Body of pancreas (tissue), 4 donors: ENCODE measurements around the gene DCHS2. TPM values are rescaled to one million over a fixed set of nuclear protein-coding genes. Genes with fewer than 3 reads are reported as not detected.

Experiments
- ATAC-seq: fragments of 150-250 bp; one replicate; pipeline ENCODE4 v1.9.1; 2016
- DNase-seq, 4 donors: peaks; one replicate each; pipeline ENCODE4 v3.0.0-alpha.2; 2019
- H3K27ac ChIP-seq, 4 donors: fragments of 200-600 bp; sonication (generic); 1 replicate in 3 of 4; 2 replicates in 1 of 4; pipeline versions ENCODE4 v1.5.1 to v1.6.1; 2016 to 2019; ENCODE audit warnings: mild to moderate bottlenecking in 1 of 4, mixed read lengths in 1 of 4, moderate library complexity in 1 of 4
- H3K27me3 ChIP-seq, 2 donors: fragments of 200-600 bp; sonication (generic); one replicate each; pipeline ENCODE4 v1.6.0; 2016; ENCODE audit warnings: mild to moderate bottlenecking in 1 of 2
- H3K36me3 ChIP-seq, 2 donors: fragments of 200-600 bp; sonication (generic); replicated peaks in 1 of 2; 2 replicates each; pipeline ENCODE4 v1.5.1; 2016; ENCODE audit warnings: low read depth in 2 of 2; ENCODE audit not compliant: insufficient read depth in 1 of 2
- H3K4me1 ChIP-seq: fragments of 200-600 bp; sonication (generic); one replicate; pipeline ENCODE4 v1.6.0; 2016
- H3K4me3 ChIP-seq, 2 donors: fragments of 200-600 bp; sonication (generic); 1 replicate in 1 of 2; 2 replicates in 1 of 2; pipeline ENCODE4 v1.5.1; 2016 to 2019
- H3K9me3 ChIP-seq, 3 donors: fragments of 200-600 bp; sonication (generic); 1 replicate in 2 of 3; 2 replicates in 1 of 3; pipeline ENCODE4 v1.5.1; 2016
- POLR2A ChIP-seq, 3 donors: fragments of 450-650 bp; IDR thresholded peaks; one replicate each; pipeline ENCODE4 v1.6.1; 2016; ENCODE audit warnings: antibody characterized with exemption in 3 of 3, mild to moderate bottlenecking in 2 of 3
- whole genome bisulfite sequencing, 2 donors: methylation state at CpG; one replicate each; pipeline ENCODE4 v1.1.5; 2017; 5-methylcytosine and 5-hydroxymethylcytosine counted together
- intact Hi-C: fragments of 100-400 bp; cut with DNase I; formaldehyde crosslinking; loops from one replicate; pipeline ENCODE4 v1.15.1; 2023
- total RNA-seq, 2 donors: library from RNA; depleted of rRNA; stranded (reverse); fragments of >200 nt; gene quantifications; one replicate each; pipeline ENCODE4 v1.1.0, GENCODE V29; 2016
- TF ChIP-seq, protein P1 (sequence below), 7 experiments: fragments of 450-650 bp in 4 of 7; fragments of 200-600 bp in 3 of 7; sonication (generic) in 3 of 7; IDR thresholded peaks; one replicate each; pipeline ENCODE4 v1.5.1; 2016 to 2019; ENCODE audit warnings: antibody characterized with exemption in 7 of 7

The DCHS2 gene
- total RNA-seq, 2 donors from 2014 or later: 0.33 to 0.78 TPM

DNA sequence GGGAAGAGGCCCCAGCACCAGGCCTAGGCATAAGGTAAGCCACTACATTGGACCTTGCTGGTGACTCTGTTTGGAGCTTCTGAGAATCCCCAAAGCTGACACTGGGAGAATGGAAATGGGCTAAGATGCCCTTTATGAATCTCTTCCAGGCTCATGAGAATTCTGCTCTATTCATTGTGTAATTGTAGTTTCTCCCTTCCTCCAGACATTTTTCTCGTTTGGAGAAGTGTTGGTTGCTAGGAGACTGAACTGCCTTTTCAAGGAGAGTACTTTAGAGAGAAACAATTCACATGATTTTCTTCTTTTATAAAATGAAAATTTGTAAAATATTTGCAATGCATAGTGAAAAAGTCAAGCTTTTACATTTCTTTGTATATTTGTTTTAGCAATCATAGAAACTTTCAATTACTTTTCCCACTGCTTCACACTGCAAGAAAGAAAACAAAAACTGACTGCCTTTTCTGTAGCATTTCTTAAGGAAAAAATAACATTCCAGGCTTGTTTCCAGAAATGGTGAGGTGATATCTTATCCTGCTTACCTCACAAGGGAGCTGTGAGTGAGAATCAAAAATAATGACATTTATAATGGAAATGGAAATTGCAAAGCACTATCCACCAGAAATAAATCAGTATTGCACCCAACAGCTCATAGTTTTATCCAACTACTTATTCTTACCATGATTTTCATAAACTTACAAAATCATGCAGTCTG lies 24.9 kb upstream of the DCHS2 start:
- intact Hi-C loops: no loop called here
- no peak overlapping the region for H3K27ac ChIP-seq

DNA sequence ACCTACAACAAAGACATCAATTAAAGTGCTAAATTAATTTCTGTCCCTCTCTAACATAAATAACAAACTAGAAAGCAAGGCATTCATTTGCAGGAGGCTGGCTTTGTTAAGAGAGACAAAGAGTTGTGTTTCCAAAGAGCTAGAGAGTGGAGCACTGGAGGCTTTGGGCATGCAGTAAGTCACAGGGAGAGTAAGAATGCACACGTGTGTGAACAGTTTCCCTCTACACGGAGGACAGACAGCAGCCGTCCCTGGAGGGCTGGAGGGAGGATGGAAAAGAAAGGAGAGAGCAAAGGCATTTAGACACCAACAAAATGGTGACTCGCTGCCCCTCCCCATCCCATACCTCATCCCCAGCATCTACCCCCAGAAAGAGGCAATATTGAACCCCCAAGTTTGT lies 20.4 kb upstream of the DCHS2 start:
- H3K4me1 ChIP-seq: no peaks in the 10 kb centered on the region
- H3K9me3 ChIP-seq: no peaks in the 10 kb centered on the region
- intact Hi-C loops: no loop called here
- ATAC-seq: no peak
- no peaks in the 10 kb centered on the region for H3K36me3 ChIP-seq
- no peak overlapping the region for H3K4me3 ChIP-seq
- DNase-seq: no peak
- H3K27me3 ChIP-seq: no peaks in the 10 kb centered on the region
- WGBS, 2 donors: 47 to 63% methylated on average over 4 of the region's 4 CpGs
- no peak for TF ChIP-seq POLR2A (IDR thresholded peaks at IDR 0.05)
- TF ChIP-seq, protein P1, sequence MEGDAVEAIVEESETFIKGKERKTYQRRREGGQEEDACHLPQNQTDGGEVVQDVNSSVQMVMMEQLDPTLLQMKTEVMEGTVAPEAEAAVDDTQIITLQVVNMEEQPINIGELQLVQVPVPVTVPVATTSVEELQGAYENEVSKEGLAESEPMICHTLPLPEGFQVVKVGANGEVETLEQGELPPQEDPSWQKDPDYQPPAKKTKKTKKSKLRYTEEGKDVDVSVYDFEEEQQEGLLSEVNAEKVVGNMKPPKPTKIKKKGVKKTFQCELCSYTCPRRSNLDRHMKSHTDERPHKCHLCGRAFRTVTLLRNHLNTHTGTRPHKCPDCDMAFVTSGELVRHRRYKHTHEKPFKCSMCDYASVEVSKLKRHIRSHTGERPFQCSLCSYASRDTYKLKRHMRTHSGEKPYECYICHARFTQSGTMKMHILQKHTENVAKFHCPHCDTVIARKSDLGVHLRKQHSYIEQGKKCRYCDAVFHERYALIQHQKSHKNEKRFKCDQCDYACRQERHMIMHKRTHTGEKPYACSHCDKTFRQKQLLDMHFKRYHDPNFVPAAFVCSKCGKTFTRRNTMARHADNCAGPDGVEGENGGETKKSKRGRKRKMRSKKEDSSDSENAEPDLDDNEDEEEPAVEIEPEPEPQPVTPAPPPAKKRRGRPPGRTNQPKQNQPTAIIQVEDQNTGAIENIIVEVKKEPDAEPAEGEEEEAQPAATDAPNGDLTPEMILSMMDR (IDR thresholded peaks at IDR 0.05): no peak
- no peak overlapping the region for H3K27ac ChIP-seq

More for the DNA sequence above, 24.9 kb upstream of the DCHS2 start:
- DNase-seq: no peak
- Histone ChIP-seq H3K36me3 (no peaks in the 10 kb centered on the region), H3K9me3 (no peaks in the 10 kb centered on the region), H3K4me1 (no peaks in the 10 kb centered on the region), H3K4me3 (no peak overlapping the region), H3K27me3 (no peaks in the 10 kb centered on the region)
- 11 to 12% methylated on average over 1 of the region's 1 CpG for WGBS, 2 donors
- no peak for ATAC-seq
- TF ChIP-seq POLR2A (IDR thresholded peaks at IDR 0.05): no peak

DNA sequence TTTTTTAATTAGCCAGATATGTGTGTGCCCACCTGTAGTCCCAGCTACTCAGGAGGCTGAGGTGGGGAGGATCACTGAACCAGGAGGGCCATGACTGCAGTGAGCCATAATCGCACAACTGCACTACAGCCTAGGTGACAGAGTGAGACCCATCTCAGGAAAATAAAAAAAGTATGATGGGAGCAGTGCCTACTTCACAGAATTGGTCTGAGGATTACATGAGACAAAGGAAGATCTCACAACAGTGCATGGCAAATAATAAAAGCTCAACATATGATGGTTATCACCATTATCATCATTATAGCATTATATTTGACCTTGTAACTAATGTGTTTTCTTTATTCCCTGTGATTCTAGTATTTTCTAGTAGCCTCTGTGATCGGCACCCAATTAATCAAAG lies 19.9 kb upstream of the DCHS2 start:
- H3K4me3 ChIP-seq: no peak overlapping the region
- intact Hi-C loops: no loop called here
- no peaks in the 10 kb centered on the region for H3K4me1 ChIP-seq
- ATAC-seq (no peak), DNase-seq (no peak)
- no peaks in the 10 kb centered on the region for H3K9me3 ChIP-seq
- 49 to 57% methylated on average over 2 of the region's 2 CpGs for WGBS, 2 donors
- H3K27me3 ChIP-seq: no peaks in the 10 kb centered on the region
- H3K36me3 ChIP-seq: no peaks in the 10 kb centered on the region
- TF ChIP-seq, protein P1 (IDR thresholded peaks at IDR 0.05): no peak
- H3K27ac ChIP-seq: no peak overlapping the region

DNA sequence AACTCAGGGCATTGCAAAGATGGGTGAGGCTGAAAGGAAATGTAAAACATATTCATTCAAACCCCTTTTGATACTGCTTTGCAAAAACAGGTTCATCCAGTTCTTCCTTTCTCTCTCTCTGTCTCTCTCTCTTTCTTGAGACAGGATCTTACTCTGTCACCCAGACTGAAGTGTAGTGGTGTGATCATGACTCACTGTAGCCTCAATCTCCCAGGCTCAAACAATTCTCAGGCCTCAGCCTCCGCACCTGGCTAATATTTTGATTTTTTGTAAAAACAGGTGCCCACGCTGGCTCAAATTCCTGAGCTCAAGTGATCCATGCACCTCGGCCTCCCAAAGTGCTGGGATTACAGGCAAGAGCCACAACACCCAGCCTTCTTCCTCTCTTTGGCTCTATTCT lies 15.6 kb upstream of the DCHS2 start:
- Histone ChIP-seq H3K27me3 (no peaks in the 10 kb centered on the region), H3K36me3 (no peaks in the 10 kb centered on the region), H3K27ac (no peak overlapping the region), H3K4me3 (no peak overlapping the region), H3K9me3 (no peaks in the 10 kb centered on the region), H3K4me1 (no peaks in the 10 kb centered on the region)
- WGBS, 2 donors: 75 to 83% methylated on average over 3 of the region's 3 CpGs
- intact Hi-C loops: no loop called here
- DNase-seq (no peak), ATAC-seq (no peak)
- TF ChIP-seq, protein P1 (IDR thresholded peaks at IDR 0.05): no peak
- no peak for TF ChIP-seq POLR2A (IDR thresholded peaks at IDR 0.05)

DNA sequence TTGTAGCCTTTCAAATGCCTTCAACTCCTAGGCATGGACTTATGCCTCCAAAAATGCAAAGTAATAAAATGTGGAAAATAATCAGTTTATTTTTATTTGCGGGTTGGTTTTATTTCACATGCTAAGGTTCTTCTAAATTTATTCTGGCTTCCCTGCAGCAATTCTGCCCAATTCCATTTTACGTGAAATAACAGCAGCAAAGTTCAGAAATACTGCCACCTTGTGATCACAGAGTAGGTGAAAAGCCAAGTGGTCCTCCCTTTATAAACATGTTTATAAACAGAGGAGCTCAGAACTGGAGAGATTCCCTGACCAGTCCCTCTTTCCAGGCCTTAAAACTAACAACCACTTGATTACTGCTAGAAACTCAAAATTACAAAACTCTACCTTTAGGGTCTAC lies 14.7 kb upstream of the DCHS2 start:
- ATAC-seq: no peak

More for the DNA sequence above, 14.7 kb upstream of the DCHS2 start:
- no peak for DNase-seq
- Histone ChIP-seq H3K36me3 (no peaks in the 10 kb centered on the region), H3K27me3 (no peaks in the 10 kb centered on the region), H3K9me3 (no peaks in the 10 kb centered on the region), H3K27ac (no peak overlapping the region), H3K4me3 (no peak overlapping the region), H3K4me1 (no peaks in the 10 kb centered on the region)
- no peak for TF ChIP-seq POLR2A (IDR thresholded peaks at IDR 0.05)
- TF ChIP-seq, protein P1 (IDR thresholded peaks at IDR 0.05): peak in 6 of 7 experiments; percentile 19 to 46 (median 33)
- WGBS, 2 donors: 18 to 19% methylated on average over 2 of the region's 2 CpGs
- intact Hi-C loops: no loop called here
